Osteoblast (primary cell): ENCODE results near the gene ESF1. TPM values are rescaled to one million over a fixed set of nuclear protein-coding genes. Genes with fewer than 3 reads are reported as not detected.
A peak's percentile ranks its signal among the peaks of the same experiment; 100 is the strongest.

ENCODE experiments used
- DNase-seq: peaks from one replicate; pipeline ENCODE4 v3.0.0; 2011; ENCODE audit warnings: low spot score, mixed read lengths; ENCODE audit not compliant: insufficient read length; ENCODE audit errors: missing footprints
- H2AFZ ChIP-seq: 2 replicates; pipeline ENCODE4 v1.6.0; 2011; ENCODE audit warnings: mild to moderate bottlenecking, low read length
- H3K27ac ChIP-seq: 2 replicates; pipeline ENCODE4 v1.5.1; 2011; ENCODE audit warnings: mild to moderate bottlenecking, low read depth, low read length, moderate library complexity
- H3K27me3 ChIP-seq: 2 replicates; pipeline ENCODE4 v1.6.0; 2012; ENCODE audit warnings: mild to moderate bottlenecking, control low read depth, inconsistent platforms, low read length, moderate library complexity; ENCODE audit not compliant: insufficient read depth
- H3K36me3 ChIP-seq: 2 replicates; pipeline ENCODE4 v1.5.1; 2011; ENCODE audit warnings: mild to moderate bottlenecking, low read length, control low read depth, moderate library complexity; ENCODE audit not compliant: insufficient read depth
- H3K4me1 ChIP-seq: 2 replicates; pipeline ENCODE4 v1.5.1; 2011; ENCODE audit warnings: mild to moderate bottlenecking, low read length, control low read depth, moderate library complexity; ENCODE audit not compliant: insufficient read depth
- H3K4me2 ChIP-seq: 2 replicates; pipeline ENCODE4 v1.6.0; 2011; ENCODE audit warnings: mild to moderate bottlenecking, low read length; ENCODE audit not compliant: insufficient read depth
- H3K4me3 ChIP-seq: fragments of 200-600 bp; sonication (generic); 3 replicates; pipeline ENCODE4 v1.5.1; 2012; ENCODE audit warnings: mild to moderate bottlenecking, low read length, inconsistent platforms; ENCODE audit not compliant: insufficient read depth
- H3K79me2 ChIP-seq: 2 replicates; pipeline ENCODE4 v1.6.0; 2012; ENCODE audit warnings: mild to moderate bottlenecking, low read length, control low read depth, inconsistent platforms; ENCODE audit not compliant: insufficient read depth
- H3K9me3 ChIP-seq: 2 replicates; pipeline ENCODE4 v1.5.1; 2011; ENCODE audit warnings: low read depth, low read length, control low read depth
- H4K20me1 ChIP-seq: 2 replicates; pipeline ENCODE4 v1.6.0; 2012; ENCODE audit warnings: mild to moderate bottlenecking, low read length, control low read depth; ENCODE audit not compliant: insufficient read depth
- CTCF ChIP-seq: IDR thresholded peaks from 2 replicates; pipeline ENCODE4 v1.5.1; 2011; ENCODE audit warnings: mild to moderate bottlenecking, low read depth, low read length, moderate library complexity; ENCODE audit errors: extremely low read depth
- total RNA-seq: library from RNA; depleted of rRNA; stranded (reverse); fragments of >200 nt; gene quantifications from 2 replicates; pipeline ENCODE4 v1.2.3, GENCODE V29; 2012

Gene ESF1
- 7.7 and 9.0 TPM in 2 replicates for total RNA-seq

- peaks cover 69% of the 10 kb centered on the region for H3K79me2 ChIP-seq
- H3K9me3 ChIP-seq, result no peaks in the 10 kb centered on the region
- H3K4me1 ChIP-seq, result peaks cover 16% of the 10 kb centered on the region
- H3K4me3 ChIP-seq, result peak within 1 kb of the TSS; percentile 94
- peak within 1 kb of the TSS; percentile 98 for H2AFZ ChIP-seq
- H3K4me2 ChIP-seq, result peak within 1 kb of the TSS; percentile 95
- H3K36me3 ChIP-seq, result peaks cover 33% of the 10 kb centered on the region
- H3K27me3 ChIP-seq, result no peaks in the 10 kb centered on the region
- peak within 1 kb of the TSS; percentile 88 for H3K27ac ChIP-seq
- TF ChIP-seq CTCF, result no peak
- H4K20me1 ChIP-seq, result peaks cover 5% of the 10 kb centered on the region
- peak; percentile 92 for DNase-seq
Measured at GRCh38 chr20:13784893-13785715, at the start of gene ESF1, which contains the start of gene NDUFAF5. Gene ESF1, minus strand, starts transcription at chr20:13784919. Its CDS starts 1,779 bp downstream, at chr20:13783140. Gene NDUFAF5, plus strand, starts transcription at chr20:13785028. Its CDS starts 41 bp downstream, at chr20:13785069.

- Histone ChIP-seq H3K36me3 (no peaks in the 10 kb centered on the region), H3K27ac (no peak overlapping the region), H3K79me2 (no peaks in the 10 kb centered on the region), H3K27me3 (no peaks in the 10 kb centered on the region), H3K4me2 (no peak overlapping the region), H2AFZ (no peak overlapping the region), H3K4me1 (no peaks in the 10 kb centered on the region), H3K9me3 (no peaks in the 10 kb centered on the region), H3K4me3 (no peak overlapping the region), H4K20me1 (no peaks in the 10 kb centered on the region)
- TF ChIP-seq CTCF, result no peak
- no peak for DNase-seq
Measured at GRCh38 chr20:13831476-13831875, 46.8 kb upstream of the ESF1 start.

GRCh38 chr20:13825465-13825864, 40.7 kb upstream of the ESF1 start:
- Histone ChIP-seq H3K36me3 (no peaks in the 10 kb centered on the region), H3K4me1 (no peaks in the 10 kb centered on the region), H3K4me3 (no peak overlapping the region), H3K27ac (no peak overlapping the region), H4K20me1 (no peaks in the 10 kb centered on the region), H3K4me2 (no peak overlapping the region), H3K27me3 (no peaks in the 10 kb centered on the region), H2AFZ (no peak overlapping the region), H3K9me3 (no peaks in the 10 kb centered on the region), H3K79me2 (no peaks in the 10 kb centered on the region)
- TF ChIP-seq CTCF, result no peak
- DNase-seq, result no peak

- DNase-seq, result no peak
- Histone ChIP-seq H3K27me3 (no peaks in the 10 kb centered on the region), H3K9me3 (no peaks in the 10 kb centered on the region), H3K79me2 (no peaks in the 10 kb centered on the region), H3K27ac (no peak overlapping the region), H3K4me3 (no peak overlapping the region), H2AFZ (no peak overlapping the region), H3K4me1 (no peaks in the 10 kb centered on the region), H3K4me2 (no peak overlapping the region), H4K20me1 (no peaks in the 10 kb centered on the region), H3K36me3 (no peaks in the 10 kb centered on the region)
- no peak for TF ChIP-seq CTCF
Measured at GRCh38 chr20:13824459-13824858, 39.7 kb upstream of the ESF1 start.
